Activated CD4-positive, alpha-beta T cell treated with anti-CD3 and anti-CD28 coated beads for 48 hours (primary cell): ENCODE data around the gene FMN2.

Experiments used
- DNase-seq: peaks from one replicate; pipeline ENCODE4 v3.0.0-alpha.2; 2020

Gene FMN2

GRCh38 chr1:240501115-240501514 lies 409.4 kb downstream of the FMN2 start:
- DNase-seq: no peak

- no peak for DNase-seq
Measured at GRCh38 chr1:240503036-240503435, 411.4 kb downstream of the FMN2 start.

GRCh38 chr1:240503558-240503957 lies 411.9 kb downstream of the FMN2 start:
- no peak for DNase-seq

GRCh38 chr1:240506176-240506575 lies 414.5 kb downstream of the FMN2 start:
- DNase-seq: no peak

- DNase-seq: no peak
Measured at GRCh38 chr1:240508201-240508600, 416.5 kb downstream of the FMN2 start.

- DNase-seq: no peak
Measured at GRCh38 chr1:240508950-240509349, 417.3 kb downstream of the FMN2 start.

- DNase-seq: no peak
Measured at GRCh38 chr1:240511789-240512188, 420.1 kb downstream of the FMN2 start.

- no peak for DNase-seq
Measured at GRCh38 chr1:240515505-240515904, 423.8 kb downstream of the FMN2 start.

GRCh38 chr1:240516069-240516468 lies 424.4 kb downstream of the FMN2 start:
- no peak for DNase-seq

GRCh38 chr1:240517891-240518290 lies 426.2 kb downstream of the FMN2 start:
- DNase-seq: no peak

- no peak for DNase-seq
Measured at GRCh38 chr1:240522122-240522822, 430.6 kb downstream of the FMN2 start.

GRCh38 chr1:240524356-240525069 lies 432.8 kb downstream of the FMN2 start:
- no peak for DNase-seq
